Middle frontal gyrus (tissue), 1 donor: Measurements from ENCODE around the gene OASL.
"Not testable (repeated sequence)": the region's sequence is repeated elsewhere in the genome, so short reads cannot be mapped to it uniquely, and the experiment has no call there.

Source experiments
- DNase-seq: peaks from one replicate; pipeline ENCODE4 v3.0.0-alpha.2; 2015; ENCODE audit warnings: low spot score; ENCODE audit errors: extremely low spot score

The OASL gene, protein sequence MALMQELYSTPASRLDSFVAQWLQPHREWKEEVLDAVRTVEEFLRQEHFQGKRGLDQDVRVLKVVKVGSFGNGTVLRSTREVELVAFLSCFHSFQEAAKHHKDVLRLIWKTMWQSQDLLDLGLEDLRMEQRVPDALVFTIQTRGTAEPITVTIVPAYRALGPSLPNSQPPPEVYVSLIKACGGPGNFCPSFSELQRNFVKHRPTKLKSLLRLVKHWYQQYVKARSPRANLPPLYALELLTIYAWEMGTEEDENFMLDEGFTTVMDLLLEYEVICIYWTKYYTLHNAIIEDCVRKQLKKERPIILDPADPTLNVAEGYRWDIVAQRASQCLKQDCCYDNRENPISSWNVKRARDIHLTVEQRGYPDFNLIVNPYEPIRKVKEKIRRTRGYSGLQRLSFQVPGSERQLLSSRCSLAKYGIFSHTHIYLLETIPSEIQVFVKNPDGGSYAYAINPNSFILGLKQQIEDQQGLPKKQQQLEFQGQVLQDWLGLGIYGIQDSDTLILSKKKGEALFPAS

DNA sequence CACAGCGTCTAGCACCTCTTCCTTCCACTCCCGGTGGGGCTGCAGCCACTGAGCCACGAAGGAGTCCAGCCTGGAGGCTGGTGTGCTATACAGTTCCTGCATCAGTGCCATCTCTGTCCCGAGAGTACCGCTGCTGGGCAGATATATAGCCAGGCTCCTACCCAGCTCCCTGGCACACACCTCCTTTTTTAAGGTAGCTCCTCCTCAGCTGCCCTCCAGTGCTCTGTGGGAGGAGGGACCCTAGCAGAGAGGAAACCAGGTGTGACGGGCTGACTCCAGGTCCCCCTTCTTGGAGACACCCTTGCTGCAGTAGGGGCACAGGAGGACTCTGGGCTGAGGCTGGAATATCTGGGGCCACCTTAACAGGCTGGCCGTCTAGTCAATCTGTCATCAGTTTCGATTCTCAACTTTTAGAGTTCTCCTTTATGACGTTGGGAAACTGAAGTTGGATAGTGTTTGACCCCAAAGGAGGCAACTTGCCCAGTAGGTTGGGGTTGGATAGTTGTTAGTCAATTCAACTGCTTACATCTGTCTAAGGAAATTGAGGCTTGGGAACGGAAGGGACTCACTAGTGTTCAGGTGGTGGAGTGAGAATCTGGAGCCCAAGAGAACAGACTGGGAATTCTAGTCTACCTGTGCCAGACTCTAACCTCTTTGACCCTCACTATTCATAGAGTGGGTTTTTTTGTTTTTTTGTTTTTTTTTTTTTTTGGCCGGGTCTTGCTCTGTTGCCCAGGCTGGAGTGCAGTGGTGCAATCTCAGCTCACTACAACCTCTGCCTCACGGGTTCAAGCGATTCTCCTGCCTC, at the start of gene OASL:
TSS of gene OASL (minus strand) at position 386 of the 808 bp plus-strand sequence. CDS start at position 111, 275 bp downstream.
- DNase-seq, result no peak

DNA sequence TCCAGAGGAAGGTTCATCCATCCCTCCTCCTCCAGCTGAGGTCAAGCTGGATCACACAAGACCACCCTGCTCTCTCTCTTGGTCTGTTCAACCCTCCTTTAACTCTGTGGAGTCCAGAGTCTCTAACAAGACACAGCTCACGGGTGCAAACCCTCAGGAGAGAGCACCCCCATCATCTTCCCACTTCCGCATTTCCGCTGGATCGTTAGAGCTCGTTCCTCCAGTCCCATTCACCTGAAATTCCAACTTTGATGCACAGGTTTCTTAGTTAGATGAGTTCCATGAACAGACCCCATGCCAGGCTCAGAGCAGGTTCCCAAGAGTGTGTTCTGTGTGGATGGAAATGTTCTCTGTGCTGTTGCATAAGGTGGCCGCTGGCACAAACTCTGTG, 49.1 kb upstream of the OASL start:
- DNase-seq, result no peak

- DNase-seq, result no peak
These were observed 48.6 kb upstream of the OASL start for GRCh38 chr12:121087467-121088194.

- no peak for DNase-seq
These were observed 47.8 kb upstream of the OASL start for GRCh38 chr12:121086781-121087295.

DNA sequence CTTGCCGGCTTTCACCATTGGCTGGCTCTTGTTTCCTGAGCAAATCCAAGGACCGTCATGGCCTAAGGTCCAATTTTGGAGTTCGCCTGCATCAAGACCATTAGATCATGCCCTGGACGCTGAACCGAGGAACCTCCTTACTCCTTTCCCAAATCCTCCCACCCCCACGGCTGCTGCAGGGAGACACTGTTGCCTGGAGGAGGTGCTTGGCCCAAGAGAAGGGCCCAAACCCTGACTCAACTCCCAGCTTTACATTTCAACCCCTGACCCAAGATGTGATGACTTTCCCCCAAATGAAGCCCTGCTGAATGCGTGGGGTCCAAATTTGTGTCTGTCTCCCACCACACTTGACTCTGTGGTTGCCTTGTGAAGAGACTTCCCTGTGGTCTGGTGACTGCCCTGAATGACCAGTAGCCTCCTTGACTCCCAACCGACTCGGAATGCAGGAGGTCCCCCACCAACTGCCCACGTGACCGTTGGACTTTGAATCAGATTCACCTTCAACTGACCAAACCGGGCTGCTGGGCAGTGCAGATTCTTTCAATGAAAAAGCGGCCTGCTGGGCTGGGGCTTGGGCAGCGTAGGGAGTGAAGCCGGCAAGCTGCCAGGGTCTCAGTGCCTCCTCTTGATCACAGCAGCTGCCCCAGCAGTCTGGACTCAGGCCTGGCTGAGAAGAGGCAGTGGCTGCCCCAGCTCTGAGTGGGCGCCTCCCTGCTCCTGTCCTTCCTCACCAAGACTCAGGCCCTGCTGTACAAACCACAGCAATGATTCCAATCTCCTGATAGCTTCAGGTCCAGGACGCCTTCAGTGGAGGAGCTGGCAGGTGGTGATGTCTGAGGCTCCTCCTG, 46.7 kb upstream of the OASL start:
- no peak for DNase-seq

DNA sequence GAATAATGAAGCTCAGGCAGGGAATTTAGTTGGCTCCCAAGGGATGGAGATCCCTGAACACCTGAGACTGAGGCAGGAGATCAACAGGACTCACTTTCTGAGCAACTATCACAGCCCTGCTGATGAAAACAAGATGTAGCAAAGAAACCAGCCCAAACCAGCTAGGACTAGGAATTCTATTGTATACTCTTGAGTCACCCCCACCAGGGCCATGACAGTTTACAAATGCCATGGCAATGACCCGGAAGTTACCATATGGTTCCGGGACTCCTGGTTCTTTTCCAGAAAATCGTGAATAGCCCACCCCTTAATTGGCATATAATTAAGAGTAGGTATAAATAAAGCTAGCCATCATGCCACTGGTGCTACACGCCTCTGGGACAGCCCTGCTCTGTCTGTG, 46.0 kb upstream of the OASL start:
- DNase-seq, result no peak

- DNase-seq, result no peak
These were observed 45.2 kb upstream of the OASL start for GRCh38 chr12:121084229-121084628.

GRCh38 chr12:121080909-121081308, 41.9 kb upstream of the OASL start:
- no peak for DNase-seq

GRCh38 chr12:121079736-121080272, 40.8 kb upstream of the OASL start:
- no peak for DNase-seq

DNA sequence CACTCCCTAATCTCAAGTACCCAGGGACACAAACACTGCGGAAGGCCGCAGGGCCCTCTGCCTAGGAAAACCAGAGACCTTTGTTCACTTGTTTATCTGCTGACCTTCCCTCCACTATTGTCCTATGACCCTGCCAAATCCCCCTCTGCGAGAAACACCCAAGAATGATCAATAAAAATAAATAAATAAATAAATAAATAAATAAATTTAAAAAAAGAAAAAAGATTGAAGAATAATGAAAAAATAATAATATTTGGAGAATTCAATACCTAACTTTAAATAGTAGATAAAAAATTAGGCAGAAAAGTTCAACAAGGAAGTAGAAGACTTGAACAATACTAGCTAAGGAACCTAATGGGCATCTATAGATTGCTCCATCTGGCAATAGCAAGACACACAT, 38.4 kb upstream of the OASL start:
- DNase-seq, result not testable (repeated sequence)

- DNase-seq, result not testable (repeated sequence)
These were observed 36.9 kb upstream of the OASL start for GRCh38 chr12:121075911-121076310.

- no peak for DNase-seq
These were observed 33.1 kb upstream of the OASL start for GRCh38 chr12:121072147-121072546.

- no peak for DNase-seq
These were observed 30.2 kb upstream of the OASL start for GRCh38 chr12:121069206-121069605.

GRCh38 chr12:121065345-121065744, 26.3 kb upstream of the OASL start:
- no peak for DNase-seq

GRCh38 chr12:121064586-121064985, 25.5 kb upstream of the OASL start:
- DNase-seq, result not testable (repeated sequence)

DNA sequence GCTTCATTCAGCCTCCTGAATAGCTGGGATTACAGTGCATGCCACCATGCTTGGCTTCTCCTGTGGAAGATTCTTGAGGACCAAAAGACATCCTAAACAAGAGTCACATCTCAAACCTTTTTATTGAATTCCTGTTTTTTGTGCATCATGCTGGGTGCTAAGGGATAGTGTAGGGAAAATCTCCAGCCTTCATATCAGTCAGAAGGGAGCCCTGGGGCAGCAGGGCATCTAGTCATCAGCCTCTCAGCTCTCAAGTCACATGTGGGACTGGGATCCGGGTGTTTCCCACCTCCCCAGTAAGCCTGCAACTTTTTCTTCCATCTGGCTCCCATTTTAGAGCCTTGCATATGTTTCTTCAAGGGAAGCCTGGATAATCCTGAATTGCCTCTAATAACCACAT, 25.1 kb upstream of the OASL start:
- no peak for DNase-seq

DNA sequence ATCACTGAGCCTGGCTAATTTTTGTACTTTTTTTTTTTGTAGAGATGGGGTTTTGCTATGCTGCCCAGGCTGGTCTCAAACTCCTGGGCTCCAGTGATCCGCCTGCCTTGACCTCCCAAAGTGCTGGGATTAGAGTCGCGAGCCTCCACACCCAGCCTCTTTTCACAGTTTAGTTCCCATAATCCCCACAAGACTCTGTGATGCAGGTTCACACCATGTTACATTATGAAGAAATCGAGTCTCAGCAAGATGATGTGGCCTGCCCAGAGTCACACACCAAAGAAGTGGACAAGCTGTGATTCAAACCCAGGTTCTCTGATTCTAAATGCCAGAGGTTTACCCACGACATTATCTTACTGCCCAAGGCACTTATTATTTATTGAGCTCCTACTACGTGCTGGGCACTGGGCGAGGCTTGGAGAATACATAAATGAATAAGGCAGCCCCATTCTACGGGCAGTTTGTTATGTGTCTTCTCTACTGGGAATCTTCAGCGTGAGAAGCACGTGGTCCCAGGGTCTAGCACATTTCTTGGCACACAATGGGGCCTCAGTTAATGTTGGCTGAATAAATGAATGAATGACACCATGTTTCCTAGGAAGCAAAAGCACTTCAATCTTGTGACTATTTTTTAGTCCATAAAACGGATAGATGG, 23.5 kb upstream of the OASL start:
- DNase-seq, result no peak

GRCh38 chr12:121061831-121062230, 22.8 kb upstream of the OASL start:
- DNase-seq, result no peak

GRCh38 chr12:121060149-121061001, 21.3 kb upstream of the OASL start:
- DNase-seq, result no peak
